Activated T-helper 1 cell treated with Interleukin-2 at 50 U/mL for 16 hours (primary cell): Measurements from ENCODE around the gene PKIB.
"Not testable (repeated sequence)": the region's sequence is repeated elsewhere in the genome, so short reads cannot be mapped to it uniquely, and the experiment has no call there.

Experiments
- DNase-seq: peaks from one replicate; pipeline ENCODE4 v3.0.0-alpha.2; 2020; ENCODE audit warnings: low read depth

Gene PKIB

GRCh38 chr6:122712093-122712447, 101.9 kb downstream of the PKIB start:
- no peak for DNase-seq

- no peak for DNase-seq
Observed at GRCh38 chr6:122712448-122713137, 102.4 kb downstream of the PKIB start.

- DNase-seq = no peak
Observed at GRCh38 chr6:122713138-122713537, 102.9 kb downstream of the PKIB start.

- DNase-seq = no peak
Observed at GRCh38 chr6:122714059-122714458, 103.9 kb downstream of the PKIB start.

- DNase-seq = no peak
Observed at GRCh38 chr6:122715725-122716124, 105.5 kb downstream of the PKIB start.

GRCh38 chr6:122717350-122717749, 107.1 kb downstream of the PKIB start:
- no peak for DNase-seq

GRCh38 chr6:122718616-122719015, 108.4 kb downstream of the PKIB start:
- DNase-seq = no peak

- DNase-seq = no peak
Observed at GRCh38 chr6:122719176-122719575, 109.0 kb downstream of the PKIB start.

GRCh38 chr6:122722746-122723145, 112.5 kb downstream of the PKIB start:
- no peak for DNase-seq

GRCh38 chr6:122726649-122727048, 116.4 kb downstream of the PKIB start:
- no peak for DNase-seq

- no peak for DNase-seq
Observed at GRCh38 chr6:122727244-122727643, 117.0 kb downstream of the PKIB start.

- DNase-seq = no peak
Observed at GRCh38 chr6:122730334-122730733, 120.1 kb downstream of the PKIB start.

GRCh38 chr6:122730775-122731386, 120.7 kb downstream of the PKIB start:
- no peak for DNase-seq

GRCh38 chr6:122733259-122733658, 123.1 kb downstream of the PKIB start:
- DNase-seq = no peak

GRCh38 chr6:122734529-122735395, 124.6 kb downstream of the PKIB start:
- no peak for DNase-seq

- DNase-seq = no peak
Observed at GRCh38 chr6:122735582-122735981, 125.4 kb downstream of the PKIB start.

- no peak for DNase-seq
Observed at GRCh38 chr6:122736163-122736562, 126.0 kb downstream of the PKIB start.

GRCh38 chr6:122736616-122737015, 126.4 kb downstream of the PKIB start:
- DNase-seq = no peak

- no peak for DNase-seq
Observed at GRCh38 chr6:122740091-122740490, 129.9 kb downstream of the PKIB start.

GRCh38 chr6:122740936-122741335, 130.7 kb downstream of the PKIB start:
- DNase-seq = no peak

- DNase-seq = not testable (repeated sequence)
Observed at GRCh38 chr6:122744247-122744646, 134.0 kb downstream of the PKIB start.

GRCh38 chr6:122744856-122745255, 134.7 kb downstream of the PKIB start:
- not testable (repeated sequence) for DNase-seq

- DNase-seq = no peak
Observed at GRCh38 chr6:122746688-122747087, 136.5 kb downstream of the PKIB start.
